WTC11 (cell line): ENCODE results near the gene MARCHF10. TPM values are rescaled to one million over a fixed set of nuclear protein-coding genes. Genes with fewer than 3 reads are reported as not detected.

Source experiments
- ATAC-seq: fragments of 200-7000 bp; cut with Tn5 transposase; 2 replicates; pipeline ENCODE4 v1.10.0; 2021; ENCODE audit warnings: mild to moderate bottlenecking, moderate library complexity
- CTCF ChIA-PET: fragments of 300-600 bp; sonication (Branson Sonifier 250); formaldehyde crosslinking; loops from one replicate; lab custom pipeline; 2021; ENCODE audit warnings: antibody characterized with exemption; lab: Charles Lee
- POLR2A ChIA-PET: fragments of 350-600 bp; sonication (Branson Sonifier 250); formaldehyde crosslinking; loops from one replicate; lab custom pipeline; 2021; ENCODE audit warnings: antibody characterized with exemption; lab: Charles Lee
- DNase-seq: peaks from one replicate; pipeline ENCODE4 v3.0.0; 2021; ENCODE audit warnings: low spot score
- H3K27ac Mint-ChIP-seq: 2 replicates; pipeline ENCODE4 v1.8.0; 2021; ENCODE audit warnings: mixed read lengths
- H3K27me3 Mint-ChIP-seq: 2 replicates; pipeline ENCODE4 v1.8.0; 2021; ENCODE audit warnings: low read depth, mild to moderate bottlenecking, moderate library complexity, mixed read lengths
- H3K36me3 Mint-ChIP-seq: 2 replicates; pipeline ENCODE4 v1.8.0; 2021; ENCODE audit warnings: mixed read lengths
- H3K4me1 Mint-ChIP-seq: 2 replicates; pipeline ENCODE4 v1.8.0; 2022; ENCODE audit warnings: mixed read lengths
- H3K4me3 Mint-ChIP-seq: 2 replicates; pipeline ENCODE4 v1.8.0; 2021; ENCODE audit warnings: mild to moderate bottlenecking, moderate library complexity, mixed read lengths
- H3K9me3 Mint-ChIP-seq: 2 replicates; pipeline ENCODE4 v1.8.0; 2021; ENCODE audit warnings: mixed read lengths
- CDX4 ChIP-seq: fragments of 250-450 bp; sonication (Bioruptor Pico); IDR thresholded peaks from 2 replicates; pipeline ENCODE4 v1.9.0; 2021; ENCODE audit warnings: moderate library complexity, mild to moderate bottlenecking, inconsistent platforms, borderline replicate concordance
- ELF4 ChIP-seq: sonication (generic); formaldehyde crosslinking; IDR thresholded peaks from 2 replicates; pipeline ENCODE4 v1.8.1; 2022; ENCODE audit warnings: low read depth, mild to moderate bottlenecking, moderate library complexity, missing genetic modification reagents
- FOXP1 ChIP-seq: sonication (generic); formaldehyde crosslinking; IDR thresholded peaks from 2 replicates; pipeline ENCODE4 v1.8.0; 2022; ENCODE audit warnings: missing genetic modification reagents, mild to moderate bottlenecking, moderate library complexity, borderline replicate concordance
- GRHL2 ChIP-seq: fragments of 250-450 bp; sonication (Bioruptor Pico); IDR thresholded peaks from 2 replicates; pipeline ENCODE4 v1.8.0; 2022; ENCODE audit warnings: mild to moderate bottlenecking, moderate library complexity; ENCODE audit not compliant: insufficient replicate concordance, severe bottlenecking
- SP1 ChIP-seq: sonication (generic); formaldehyde crosslinking; conservative IDR thresholded peaks from 2 replicates; pipeline ENCODE4 v1.8.1; 2022; ENCODE audit warnings: missing genetic modification reagents
- ZNF121 ChIP-seq: sonication (generic); formaldehyde crosslinking; IDR thresholded peaks from 2 replicates; pipeline ENCODE4 v1.8.0; 2023; ENCODE audit warnings: missing genetic modification reagents
- total RNA-seq: library from RNA; stranded (reverse); gene quantifications from 3 replicates; pipeline ENCODE4 v1.2.3, GENCODE V29; 2021
- TF ChIP-seq, protein P1 (sequence below): sonication (generic); formaldehyde crosslinking; IDR thresholded peaks from 2 replicates; pipeline ENCODE4 v1.8.1; 2023; ENCODE audit warnings: mild to moderate bottlenecking, missing genetic modification reagents, borderline replicate concordance
- TF ChIP-seq, protein P2 (sequence below): sonication (generic); formaldehyde crosslinking; IDR thresholded peaks from 2 replicates; pipeline ENCODE4 v1.8.0; 2023; ENCODE audit warnings: missing genetic modification reagents
- TF ChIP-seq, protein P3 (sequence below): fragments of 250-450 bp; sonication (Bioruptor Pico); IDR thresholded peaks from 2 replicates; pipeline ENCODE4 v2.1.2; 2022; ENCODE audit warnings: mild to moderate bottlenecking, moderate library complexity

The MARCHF10 gene
- total RNA-seq, 1 experiment from 2014 or later, result 1.0 TPM

- DNase-seq, result peak; percentile 1
- Mint-ChIP-seq H3K4me3 (no peak overlapping the region), H3K4me1 (peaks cover 29% of the 10 kb centered on the region), H3K27me3 (peaks cover 10% of the 10 kb centered on the region), H3K36me3 (peaks cover 6% of the 10 kb centered on the region; the same call in 1 of the 2 replicates), H3K9me3 (peaks cover 14% of the 10 kb centered on the region), H3K27ac (no peak overlapping the region)
- no peak for TF ChIP-seq ELF4 (CRISPR knock-in tag)
- TF ChIP-seq, protein P1, sequence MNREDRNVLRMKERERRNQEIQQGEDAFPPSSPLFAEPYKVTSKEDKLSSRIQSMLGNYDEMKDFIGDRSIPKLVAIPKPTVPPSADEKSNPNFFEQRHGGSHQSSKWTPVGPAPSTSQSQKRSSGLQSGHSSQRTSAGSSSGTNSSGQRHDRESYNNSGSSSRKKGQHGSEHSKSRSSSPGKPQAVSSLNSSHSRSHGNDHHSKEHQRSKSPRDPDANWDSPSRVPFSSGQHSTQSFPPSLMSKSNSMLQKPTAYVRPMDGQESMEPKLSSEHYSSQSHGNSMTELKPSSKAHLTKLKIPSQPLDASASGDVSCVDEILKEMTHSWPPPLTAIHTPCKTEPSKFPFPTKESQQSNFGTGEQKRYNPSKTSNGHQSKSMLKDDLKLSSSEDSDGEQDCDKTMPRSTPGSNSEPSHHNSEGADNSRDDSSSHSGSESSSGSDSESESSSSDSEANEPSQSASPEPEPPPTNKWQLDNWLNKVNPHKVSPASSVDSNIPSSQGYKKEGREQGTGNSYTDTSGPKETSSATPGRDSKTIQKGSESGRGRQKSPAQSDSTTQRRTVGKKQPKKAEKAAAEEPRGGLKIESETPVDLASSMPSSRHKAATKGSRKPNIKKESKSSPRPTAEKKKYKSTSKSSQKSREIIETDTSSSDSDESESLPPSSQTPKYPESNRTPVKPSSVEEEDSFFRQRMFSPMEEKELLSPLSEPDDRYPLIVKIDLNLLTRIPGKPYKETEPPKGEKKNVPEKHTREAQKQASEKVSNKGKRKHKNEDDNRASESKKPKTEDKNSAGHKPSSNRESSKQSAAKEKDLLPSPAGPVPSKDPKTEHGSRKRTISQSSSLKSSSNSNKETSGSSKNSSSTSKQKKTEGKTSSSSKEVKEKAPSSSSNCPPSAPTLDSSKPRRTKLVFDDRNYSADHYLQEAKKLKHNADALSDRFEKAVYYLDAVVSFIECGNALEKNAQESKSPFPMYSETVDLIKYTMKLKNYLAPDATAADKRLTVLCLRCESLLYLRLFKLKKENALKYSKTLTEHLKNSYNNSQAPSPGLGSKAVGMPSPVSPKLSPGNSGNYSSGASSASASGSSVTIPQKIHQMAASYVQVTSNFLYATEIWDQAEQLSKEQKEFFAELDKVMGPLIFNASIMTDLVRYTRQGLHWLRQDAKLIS, result no peak
- ChIA-PET POLR2A (no interaction called here), CTCF (no interaction called here)
- ATAC-seq, result no peak
Observed at GRCh38 chr17:62655656-62656055, 152.5 kb downstream of the MARCHF10 start.

DNA sequence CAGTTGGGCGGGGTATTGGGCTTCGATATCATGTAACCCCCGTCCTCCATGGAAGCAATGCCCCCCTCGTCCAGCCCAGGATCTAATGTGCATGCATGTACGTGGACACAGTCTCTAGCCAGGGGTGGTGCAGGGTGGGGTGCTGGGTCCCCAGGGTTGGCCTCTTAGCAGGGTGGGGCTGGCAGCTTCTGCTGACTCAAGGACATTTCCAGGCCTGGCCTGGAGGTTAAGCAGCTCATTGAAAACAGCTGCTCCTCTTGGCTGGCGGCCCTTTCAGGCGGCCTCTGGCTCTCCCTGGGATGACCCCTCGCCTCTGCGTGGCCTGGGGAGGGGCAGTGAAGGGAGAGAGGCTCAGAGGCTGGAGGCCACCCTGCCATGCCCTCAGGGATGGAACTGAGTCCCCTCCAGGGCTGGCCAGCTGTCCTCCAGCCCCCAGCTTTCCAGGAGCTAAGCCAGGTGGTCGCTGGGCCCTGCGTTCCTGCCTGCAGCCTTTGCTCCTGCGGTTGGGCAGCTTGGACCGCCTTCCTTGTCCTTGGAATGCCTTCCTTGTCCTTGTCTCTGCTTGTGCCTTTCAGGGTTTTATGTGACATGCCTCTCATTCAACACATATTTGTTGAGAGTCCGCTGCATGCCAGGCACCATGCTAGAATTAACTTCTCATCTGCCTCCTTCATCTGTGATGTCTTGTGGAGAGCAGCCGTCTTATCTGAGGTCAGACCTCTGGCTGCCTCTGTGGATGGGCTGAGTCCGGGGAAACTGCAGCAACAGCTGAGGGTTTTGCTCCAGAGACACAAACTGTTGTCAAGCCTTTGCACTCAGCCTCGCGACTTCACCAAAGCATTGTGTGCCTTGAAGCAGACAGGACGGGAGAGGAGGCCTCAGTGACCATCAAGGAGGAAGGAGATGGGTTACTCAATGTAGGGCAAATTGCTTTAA lies 154.0 kb downstream of the MARCHF10 start:
- ChIA-PET POLR2A (interaction anchor here (1.0 to 1.9 kb wide), 2 partner anchors 16 to 21 kb away, joined by 6 to 15 read pairs; no protein-coding TSS in a partner anchor), CTCF (interaction anchor here (0.7 to 2.0 kb wide), 5 partner anchors 13 to 332 kb away, joined by 3 to 7 read pairs (median 3); no protein-coding TSS in a partner anchor)
- H3K4me1 Mint-ChIP-seq, result peaks cover 31% of the 10 kb centered on the region
- peak; percentile 22; the same call in 1 of the 2 replicates for TF ChIP-seq CDX4 (CRISPR knock-in tag)
- TF ChIP-seq, protein P2, sequence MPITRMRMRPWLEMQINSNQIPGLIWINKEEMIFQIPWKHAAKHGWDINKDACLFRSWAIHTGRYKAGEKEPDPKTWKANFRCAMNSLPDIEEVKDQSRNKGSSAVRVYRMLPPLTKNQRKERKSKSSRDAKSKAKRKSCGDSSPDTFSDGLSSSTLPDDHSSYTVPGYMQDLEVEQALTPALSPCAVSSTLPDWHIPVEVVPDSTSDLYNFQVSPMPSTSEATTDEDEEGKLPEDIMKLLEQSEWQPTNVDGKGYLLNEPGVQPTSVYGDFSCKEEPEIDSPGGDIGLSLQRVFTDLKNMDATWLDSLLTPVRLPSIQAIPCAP (CRISPR knock-in tag), result no peak
- H3K27ac Mint-ChIP-seq, result peak overlapping the region; percentile 87; the same call in 1 of the 2 replicates
- H3K4me3 Mint-ChIP-seq, result peak overlapping the region; percentile 85
- H3K9me3 Mint-ChIP-seq, result peaks cover 6% of the 10 kb centered on the region; the same call in 1 of the 2 replicates
- H3K36me3 Mint-ChIP-seq, result peaks cover 5% of the 10 kb centered on the region; the same call in 1 of the 2 replicates
- ATAC-seq (no peak), DNase-seq (peak; percentile 16)
- peaks cover 10% of the 10 kb centered on the region for H3K27me3 Mint-ChIP-seq

DNA sequence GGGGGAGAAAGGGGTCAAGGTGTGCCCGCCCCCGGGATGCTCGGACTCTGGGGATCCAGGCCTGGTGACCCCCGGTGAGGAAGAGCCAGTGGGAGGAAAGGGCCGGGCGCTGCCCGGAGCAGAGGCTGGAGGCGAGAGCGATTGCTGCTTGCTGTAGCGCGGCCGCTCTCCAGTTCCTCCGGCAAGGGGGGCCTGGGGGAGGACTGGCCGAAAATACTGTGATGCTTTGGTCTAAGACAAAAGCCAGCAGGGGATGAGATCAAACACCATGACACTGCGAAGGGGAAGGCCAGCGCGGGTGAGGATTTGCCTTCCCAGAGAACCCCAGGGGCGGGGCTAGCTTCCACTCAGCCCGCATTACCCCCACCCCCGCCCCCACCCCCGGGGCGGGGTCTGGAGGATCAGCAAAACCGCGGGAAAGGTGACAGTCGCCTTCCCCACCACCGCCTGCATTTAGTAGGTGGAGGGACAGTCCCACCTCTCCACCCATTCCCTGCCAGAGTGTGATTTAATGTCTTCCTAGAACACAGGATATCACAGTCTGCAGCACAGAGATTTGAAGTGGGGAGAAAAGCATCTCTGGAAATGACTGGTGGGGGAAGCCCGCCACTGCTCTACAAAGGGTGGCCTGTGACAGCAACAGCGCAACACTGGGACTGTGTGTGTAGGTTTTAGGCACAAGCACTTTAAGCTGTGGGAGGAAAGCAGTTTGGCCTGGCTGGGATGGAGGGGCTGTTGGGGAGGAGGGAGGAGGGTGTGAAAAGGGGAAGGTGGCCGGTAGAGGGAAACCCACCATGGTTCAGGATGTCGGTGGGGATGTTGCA lies 154.9 kb downstream of the MARCHF10 start:
- peak; percentile 85 for DNase-seq
- TF ChIP-seq, protein P3, sequence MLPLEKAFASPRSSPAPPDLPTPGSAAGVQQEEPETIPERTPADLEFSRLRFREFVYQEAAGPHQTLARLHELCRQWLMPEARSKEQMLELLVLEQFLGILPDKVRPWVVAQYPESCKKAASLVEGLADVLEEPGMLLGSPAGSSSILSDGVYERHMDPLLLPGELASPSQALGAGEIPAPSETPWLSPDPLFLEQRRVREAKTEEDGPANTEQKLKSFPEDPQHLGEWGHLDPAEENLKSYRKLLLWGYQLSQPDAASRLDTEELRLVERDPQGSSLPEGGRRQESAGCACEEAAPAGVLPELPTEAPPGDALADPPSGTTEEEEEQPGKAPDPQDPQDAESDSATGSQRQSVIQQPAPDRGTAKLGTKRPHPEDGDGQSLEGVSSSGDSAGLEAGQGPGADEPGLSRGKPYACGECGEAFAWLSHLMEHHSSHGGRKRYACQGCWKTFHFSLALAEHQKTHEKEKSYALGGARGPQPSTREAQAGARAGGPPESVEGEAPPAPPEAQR (CRISPR knock-in tag), result no peak
- TF ChIP-seq ZNF121 (CRISPR knock-in tag) (no peak), FOXP1 (CRISPR knock-in tag) (0 out of 2 replicates have a peak, but pooled peaks have one; percentile 3), GRHL2 (CRISPR knock-in tag) (no peak), SP1 (CRISPR knock-in tag) (peak; percentile 49; the same call in 1 of the 2 replicates)
- Mint-ChIP-seq H3K36me3 (peaks cover 5% of the 10 kb centered on the region; the same call in 1 of the 2 replicates), H3K4me1 (peaks cover 39% of the 10 kb centered on the region), H3K9me3 (peaks cover 6% of the 10 kb centered on the region; the same call in 1 of the 2 replicates), H3K27ac (peak overlapping the region; percentile 63; the same call in 1 of the 2 replicates), H3K4me3 (peak overlapping the region; percentile 85), H3K27me3 (peaks cover 10% of the 10 kb centered on the region)
- ChIA-PET POLR2A (interaction anchor here (1.0 to 1.9 kb wide), 3 partner anchors 15 to 20 kb away, joined by 3 to 15 read pairs (median 6); no protein-coding TSS in a partner anchor), CTCF (interaction anchor here (0.7 to 2.0 kb wide), 6 partner anchors 12 to 333 kb away, joined by 3 to 7 read pairs (median 3); no protein-coding TSS in a partner anchor)
- ATAC-seq, result peak; percentile 75
